Neural progenitor cell (in vitro differentiated cells): ENCODE measurements around the gene AKAP8. TPM values are rescaled to one million over a fixed set of nuclear protein-coding genes. Genes with fewer than 3 reads are reported as not detected.

Source experiments
- DNase-seq: peaks from one replicate; pipeline ENCODE4 v3.0.0-alpha.2; 2016; ENCODE audit warnings: low spot score
- H2AFZ ChIP-seq: fragments of 200-600 bp; sonication (generic); replicated peaks from 2 replicates; pipeline ENCODE4 v1.6.1; 2016; ENCODE audit warnings: antibody characterized with exemption
- H3F3A ChIP-seq: fragments of 200-600 bp; sonication (generic); 2 replicates; pipeline ENCODE4 v1.6.1; 2016; ENCODE audit warnings: antibody characterized with exemption, low read depth
- H3K27ac ChIP-seq: fragments of 200-600 bp; sonication (generic); 2 replicates; pipeline ENCODE4 v1.5.1; 2016; ENCODE audit warnings: mild to moderate bottlenecking
- H3K27me3 ChIP-seq: fragments of 200-600 bp; sonication (generic); 2 replicates; pipeline ENCODE4 v1.6.1; 2016; ENCODE audit warnings: mild to moderate bottlenecking, moderate library complexity
- H3K36me3 ChIP-seq: fragments of 200-600 bp; sonication (generic); 2 replicates; pipeline ENCODE4 v1.5.1; 2016
- H3K4me1 ChIP-seq: fragments of 200-600 bp; sonication (generic); 2 replicates; pipeline ENCODE4 v1.6.1; 2016; ENCODE audit warnings: mixed run types
- H3K4me2 ChIP-seq: fragments of 200-600 bp; sonication (generic); 2 replicates; pipeline ENCODE4 v1.6.1; 2016
- H3K4me3 ChIP-seq: fragments of 200-600 bp; sonication (generic); 2 replicates; pipeline ENCODE4 v1.5.1; 2016
- H3K79me2 ChIP-seq: fragments of 200-600 bp; sonication (generic); 2 replicates; pipeline ENCODE4 v1.6.1; 2016; ENCODE audit warnings: low read depth
- H3K9ac ChIP-seq: fragments of 200-600 bp; sonication (generic); 2 replicates; pipeline ENCODE4 v1.6.1; 2016
- H3K9me3 ChIP-seq: fragments of 200-600 bp; sonication (generic); 2 replicates; pipeline ENCODE4 v1.5.1; 2016; ENCODE audit warnings: low read depth
- H4K20me1 ChIP-seq: fragments of 200-600 bp; sonication (generic); 2 replicates; pipeline ENCODE4 v1.6.1; 2016; ENCODE audit warnings: low read depth
- H3K27ac Mint-ChIP-seq: 3 replicates; pipeline ENCODE4 v1.8.0; 2021; ENCODE audit warnings: mixed read lengths
- H3K27me3 Mint-ChIP-seq: 2 replicates; pipeline ENCODE4 v1.8.0; 2022; ENCODE audit warnings: low read depth, mild to moderate bottlenecking, inconsistent platforms, moderate library complexity, mixed read lengths; ENCODE audit not compliant: insufficient read depth
- H3K36me3 Mint-ChIP-seq: 3 replicates; pipeline ENCODE4 v1.8.0; 2021; ENCODE audit warnings: mixed read lengths
- H3K4me1 Mint-ChIP-seq: 3 replicates; pipeline ENCODE4 v1.8.0; 2021; ENCODE audit warnings: mixed read lengths
- H3K4me3 Mint-ChIP-seq: 3 replicates; pipeline ENCODE4 v1.8.0; 2021; ENCODE audit warnings: mild to moderate bottlenecking, moderate library complexity, mixed read lengths
- H3K9me3 Mint-ChIP-seq: 3 replicates; pipeline ENCODE4 v1.8.0; 2020; ENCODE audit warnings: mixed read lengths
- CTCF ChIP-seq: fragments of 200-600 bp; sonication (generic); IDR thresholded peaks from 2 replicates; pipeline ENCODE4 v1.5.1; 2017; ENCODE audit warnings: antibody characterized with exemption, mild to moderate bottlenecking
- EZH2 ChIP-seq: fragments of 200-600 bp; sonication (generic); IDR thresholded peaks from 2 replicates; pipeline ENCODE4 v1.6.1; 2017; ENCODE audit warnings: antibody characterized with exemption, mild to moderate bottlenecking, moderate library complexity
- EZH2phosphoT487 ChIP-seq: fragments of 200-600 bp; sonication (generic); IDR thresholded peaks from 2 replicates; pipeline ENCODE4 v1.6.1; 2017; ENCODE audit warnings: antibody characterized with exemption
- total RNA-seq: library from RNA; depleted of rRNA; stranded (reverse); fragments of >200 nt; gene quantifications from 2 replicates; pipeline ENCODE4 v1.2.3, GENCODE V29; 2015; ENCODE audit warnings: low replicate concordance

AKAP8 gene
- total RNA-seq, 1 donor from 2014 or later, result 20.1 TPM

DNA sequence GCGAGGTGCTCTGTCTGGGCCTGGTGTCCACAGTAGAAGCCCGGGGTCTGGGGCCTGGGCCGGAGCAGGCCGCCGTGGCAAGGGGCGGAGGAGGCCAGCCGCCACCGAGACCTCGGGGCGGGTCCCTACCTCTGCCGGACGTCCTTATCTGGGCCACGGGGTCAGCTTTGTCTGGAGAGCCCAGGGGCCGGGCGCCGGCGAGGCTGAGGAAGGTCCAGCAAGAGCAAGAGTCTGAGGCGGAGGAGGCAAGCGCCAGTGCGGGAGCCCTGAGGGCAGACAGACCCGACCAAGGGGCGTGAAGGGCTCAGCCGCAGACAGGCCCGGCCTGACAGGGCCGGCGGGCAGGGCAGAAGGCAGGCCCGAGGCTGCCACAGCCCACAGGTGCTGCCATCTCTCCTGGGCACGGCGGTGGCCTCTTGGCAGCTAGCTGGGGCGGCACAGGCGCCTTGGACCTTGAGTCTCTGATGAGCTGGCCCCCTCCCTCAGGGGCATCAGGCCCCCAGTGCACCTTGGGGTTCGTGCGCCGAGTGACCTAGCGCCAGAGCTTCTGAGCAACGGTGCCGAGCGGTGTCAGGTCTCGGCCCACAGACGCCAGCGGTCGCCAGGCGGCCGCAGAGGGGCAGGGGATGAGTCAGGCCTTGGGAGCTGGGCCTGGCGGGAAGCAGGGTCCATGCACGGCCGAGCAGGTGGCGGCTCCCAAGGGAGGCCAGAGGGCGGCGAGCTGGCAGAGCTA lies 19.1 kb upstream of the AKAP8 start:
- no peak for DNase-seq
- Histone ChIP-seq H3K27ac (no peak overlapping the region), H3K9me3 (no peaks in the 10 kb centered on the region), H3F3A (peaks cover 8% of the 10 kb centered on the region), H3K4me1 (no peaks in the 10 kb centered on the region), H3K79me2 (peaks cover 63% of the 10 kb centered on the region), H3K4me3 (no peak overlapping the region), H3K27me3 (no peaks in the 10 kb centered on the region), H3K4me2 (no peak overlapping the region), H2AFZ (no peak overlapping the region), H4K20me1 (peaks cover 53% of the 10 kb centered on the region), H3K36me3 (no peaks in the 10 kb centered on the region), H3K9ac (no peak overlapping the region)
- Mint-ChIP-seq H3K27ac (no peak overlapping the region), H3K4me1 (no peaks in the 10 kb centered on the region), H3K36me3 (peaks cover 32% of the 10 kb centered on the region), H3K9me3 (no peaks in the 10 kb centered on the region), H3K27me3 (peaks cover 8% of the 10 kb centered on the region), H3K4me3 (no peak overlapping the region)
- TF ChIP-seq CTCF (no peak), EZH2phosphoT487 (no peak), EZH2 (no peak)

DNA sequence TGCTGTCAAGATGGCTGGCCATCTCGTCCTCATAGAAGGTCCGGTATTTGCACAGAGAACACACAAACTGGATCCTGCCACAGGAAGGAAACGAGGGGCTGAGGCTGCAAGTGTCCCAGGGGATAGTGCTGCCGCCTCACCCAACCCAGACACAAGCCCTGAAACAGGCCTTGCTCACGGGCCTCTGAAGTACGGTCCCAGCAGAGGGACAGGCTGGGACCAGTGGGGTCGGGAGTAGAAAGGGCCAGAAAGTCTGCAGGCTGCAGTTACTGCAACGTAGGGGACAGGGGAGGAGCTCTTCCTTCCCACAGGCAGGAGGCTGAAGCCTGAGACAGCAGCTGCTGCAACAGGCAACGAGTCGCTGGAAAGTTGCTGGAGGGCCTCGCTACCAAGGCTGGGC lies 18.2 kb upstream of the AKAP8 start:
- Histone ChIP-seq H3F3A (peaks cover 8% of the 10 kb centered on the region), H2AFZ (no peak overlapping the region), H3K79me2 (peaks cover 60% of the 10 kb centered on the region), H3K4me3 (no peak overlapping the region), H3K9me3 (no peaks in the 10 kb centered on the region), H3K9ac (no peak overlapping the region), H3K27me3 (no peaks in the 10 kb centered on the region), H3K36me3 (peaks cover 8% of the 10 kb centered on the region), H4K20me1 (peaks cover 50% of the 10 kb centered on the region), H3K27ac (no peak overlapping the region), H3K4me1 (no peaks in the 10 kb centered on the region), H3K4me2 (no peak overlapping the region)
- Mint-ChIP-seq H3K4me3 (no peak overlapping the region), H3K36me3 (peaks cover 40% of the 10 kb centered on the region), H3K27me3 (peaks cover 8% of the 10 kb centered on the region), H3K27ac (peak overlapping the region; percentile 19), H3K4me1 (no peaks in the 10 kb centered on the region), H3K9me3 (no peaks in the 10 kb centered on the region)
- TF ChIP-seq EZH2, result no peak
- TF ChIP-seq EZH2phosphoT487, result no peak
- no peak for TF ChIP-seq CTCF
- no peak for DNase-seq

DNA sequence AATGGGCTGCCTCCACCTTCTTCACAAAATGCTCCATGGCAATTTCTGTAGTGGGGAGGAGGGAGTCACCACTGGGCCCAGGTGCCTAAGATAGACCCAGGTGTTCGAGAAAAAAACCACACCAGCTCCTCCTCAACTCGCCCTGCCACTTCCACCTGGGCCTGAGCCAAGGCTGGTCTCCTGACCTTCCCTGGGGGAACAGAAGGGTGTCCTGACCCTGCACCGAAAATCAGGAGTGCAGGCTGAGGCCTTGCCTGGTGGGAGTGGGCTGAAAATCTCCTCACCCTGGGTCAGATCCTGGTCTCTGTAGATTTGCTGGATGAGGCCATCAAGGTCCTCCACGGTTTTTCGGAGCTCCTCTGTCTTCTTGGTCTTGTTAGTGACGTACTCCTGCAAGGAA lies 17.6 kb upstream of the AKAP8 start:
- no peaks in the 10 kb centered on the region for H3K4me1 Mint-ChIP-seq
- peaks cover 59% of the 10 kb centered on the region for H3K79me2 ChIP-seq
- DNase-seq, result no peak
- H3K4me3 Mint-ChIP-seq, result no peak overlapping the region
- no peak overlapping the region for H3K4me2 ChIP-seq
- peaks cover 8% of the 10 kb centered on the region for H3K27me3 Mint-ChIP-seq
- peaks cover 8% of the 10 kb centered on the region for H3F3A ChIP-seq
- H3K27me3 ChIP-seq, result no peaks in the 10 kb centered on the region
- H3K36me3 Mint-ChIP-seq, result peaks cover 40% of the 10 kb centered on the region
- no peak overlapping the region for H2AFZ ChIP-seq
- peaks cover 45% of the 10 kb centered on the region for H4K20me1 ChIP-seq
- no peak overlapping the region for H3K9ac ChIP-seq
- peak overlapping the region; percentile 19 for H3K27ac Mint-ChIP-seq
- peaks cover 8% of the 10 kb centered on the region for H3K36me3 ChIP-seq
- H3K9me3 ChIP-seq, result no peaks in the 10 kb centered on the region
- no peak for TF ChIP-seq CTCF
- no peak for TF ChIP-seq EZH2
- no peak for TF ChIP-seq EZH2phosphoT487
- H3K4me3 ChIP-seq, result no peak overlapping the region
- no peak overlapping the region for H3K27ac ChIP-seq
- H3K4me1 ChIP-seq, result no peaks in the 10 kb centered on the region
- no peaks in the 10 kb centered on the region for H3K9me3 Mint-ChIP-seq
